ENCODE results near the gene PPP2R5D. TPM values are rescaled to one million over a fixed set of nuclear protein-coding genes. Genes with fewer than 3 reads are reported as not detected.

The PPP2R5D gene
- total RNA-seq, 1 donor from 2014 or later, result 14.8 TPM

- DNase-seq (ENCODE audit: low spot score) (no peak), ATAC-seq (no peak)
Observed at GRCh38 chr6:42963179-42963854, 21.1 kb upstream of the PPP2R5D start.

GRCh38 chr6:42963855-42964605 is 20.3 kb upstream of the PPP2R5D start:
- no peak for DNase-seq (ENCODE audit: low spot score)
- no peak for ATAC-seq

- no peak for ATAC-seq
- no peak for DNase-seq (ENCODE audit: low spot score)
Observed at GRCh38 chr6:42966571-42966970, 17.8 kb upstream of the PPP2R5D start.

- DNase-seq (ENCODE audit: low spot score) (no peak), ATAC-seq (peak; percentile 3)
Observed at GRCh38 chr6:42967228-42967627, 17.1 kb upstream of the PPP2R5D start.

GRCh38 chr6:42968126-42968701 is 16.2 kb upstream of the PPP2R5D start:
- peak; percentile 7 for ATAC-seq

GRCh38 chr6:42968783-42969182 is 15.6 kb upstream of the PPP2R5D start:
- ATAC-seq, result peak; percentile 18
- no peak for DNase-seq (ENCODE audit: low spot score)

More at GRCh38 chr6:42968126-42968701, 16.2 kb upstream of the PPP2R5D start:
- DNase-seq (ENCODE audit: low spot score), result no peak

GRCh38 chr6:42969431-42969830 is 14.9 kb upstream of the PPP2R5D start:
- DNase-seq (ENCODE audit: low spot score) (no peak), ATAC-seq (peak; percentile 25)

GRCh38 chr6:42969934-42970333 is 14.4 kb upstream of the PPP2R5D start:
- ATAC-seq (peak; percentile 1), DNase-seq (ENCODE audit: low spot score) (no peak)

- no peak for ATAC-seq
- DNase-seq (ENCODE audit: low spot score), result no peak
Observed at GRCh38 chr6:42970871-42971612, 13.3 kb upstream of the PPP2R5D start.

GRCh38 chr6:42971746-42972327 is 12.5 kb upstream of the PPP2R5D start:
- DNase-seq (ENCODE audit: low spot score), result no peak
- ATAC-seq, result no peak

- DNase-seq (ENCODE audit: low spot score), result no peak
- ATAC-seq, result no peak
Observed at GRCh38 chr6:42973926-42974325, 10.4 kb upstream of the PPP2R5D start.

GRCh38 chr6:42974919-42975505 is 9.4 kb upstream of the PPP2R5D start:
- ATAC-seq (no peak), DNase-seq (ENCODE audit: low spot score) (no peak)

GRCh38 chr6:42978487-42978838 is 5.9 kb upstream of the PPP2R5D start:
- ATAC-seq, result peak; percentile 58
- no peak for DNase-seq (ENCODE audit: low spot score)

GRCh38 chr6:42978839-42979522 is 5.4 kb upstream of the PPP2R5D start, which contains the start of gene PEX6:
TSS of gene PEX6 (minus strand) at chr6:42979181. CDS start at chr6:42979150, 31 bp downstream.
- DNase-seq (ENCODE audit: low spot score) (peak; percentile 89), ATAC-seq (peak; percentile 93)

GRCh38 chr6:42979523-42980177 is 4.7 kb upstream of the PPP2R5D start:
- DNase-seq (ENCODE audit: low spot score) (no peak), ATAC-seq (peak; percentile 12)

GRCh38 chr6:42981836-42982235 is 2.5 kb upstream of the PPP2R5D start:
- no peak for DNase-seq (ENCODE audit: low spot score)
- no peak for ATAC-seq

- ATAC-seq (no peak), DNase-seq (ENCODE audit: low spot score) (no peak)
Observed at GRCh38 chr6:42984924-42985475, 630 bp downstream of the PPP2R5D start.

GRCh38 chr6:42987533-42988451 is 3.4 kb downstream of the PPP2R5D start:
- ATAC-seq (no peak), DNase-seq (ENCODE audit: low spot score) (no peak)
